Osteocyte (in vitro differentiated cells): ENCODE data around the gene EPS8L1. TPM values are rescaled to one million over a fixed set of nuclear protein-coding genes. Genes with fewer than 3 reads are reported as not detected.

Source experiments
- DNase-seq: peaks from one replicate; pipeline ENCODE4 v3.0.0; 2021; ENCODE audit warnings: mixed read lengths; ENCODE audit not compliant: unreplicated experiment; ENCODE audit errors: extremely low spot score
- H3K27ac Mint-ChIP-seq: one replicate; pipeline ENCODE4 v1.8.0; 2021; ENCODE audit warnings: mild to moderate bottlenecking, mixed read lengths; ENCODE audit not compliant: unreplicated experiment
- H3K27me3 Mint-ChIP-seq: one replicate; pipeline ENCODE4 v1.8.0; 2021; ENCODE audit warnings: mixed read lengths; ENCODE audit not compliant: unreplicated experiment
- H3K36me3 Mint-ChIP-seq: one replicate; pipeline ENCODE4 v1.8.0; 2021; ENCODE audit warnings: mixed read lengths; ENCODE audit not compliant: unreplicated experiment
- H3K4me1 Mint-ChIP-seq: one replicate; pipeline ENCODE4 v1.8.0; 2021; ENCODE audit warnings: mixed read lengths; ENCODE audit not compliant: unreplicated experiment
- H3K4me3 Mint-ChIP-seq: one replicate; pipeline ENCODE4 v1.8.0; 2021; ENCODE audit warnings: mild to moderate bottlenecking, moderate library complexity, mixed read lengths; ENCODE audit not compliant: unreplicated experiment
- H3K9me3 Mint-ChIP-seq: one replicate; pipeline ENCODE4 v1.8.0; 2021; ENCODE audit warnings: mixed read lengths; ENCODE audit not compliant: unreplicated experiment
- total RNA-seq: library from RNA; stranded (reverse); gene quantifications from 2 replicates; pipeline ENCODE4 v1.2.1, GENCODE V29; 2021
- TF ChIP-seq, protein P1 (sequence below): fragments of 200-600 bp; sonication (generic); IDR thresholded peaks from 2 replicates; pipeline ENCODE4 v1.5.0; 2021; ENCODE audit warnings: antibody characterized with exemption, mild to moderate bottlenecking, moderate library complexity

EPS8L1 gene
- total RNA-seq, 1 donor from 2014 or later, result 4.5 TPM

GRCh38 chr19:55080968-55081769, 5.5 kb downstream of the EPS8L1 start:
- peak overlapping the region; percentile 67 for H3K4me3 Mint-ChIP-seq
- H3K36me3 Mint-ChIP-seq, result no peaks in the 10 kb centered on the region
- no peaks in the 10 kb centered on the region for H3K9me3 Mint-ChIP-seq
- peak; percentile 87 for DNase-seq
- H3K4me1 Mint-ChIP-seq, result peaks cover 20% of the 10 kb centered on the region
- H3K27me3 Mint-ChIP-seq, result peaks cover 67% of the 10 kb centered on the region
- TF ChIP-seq, protein P1, sequence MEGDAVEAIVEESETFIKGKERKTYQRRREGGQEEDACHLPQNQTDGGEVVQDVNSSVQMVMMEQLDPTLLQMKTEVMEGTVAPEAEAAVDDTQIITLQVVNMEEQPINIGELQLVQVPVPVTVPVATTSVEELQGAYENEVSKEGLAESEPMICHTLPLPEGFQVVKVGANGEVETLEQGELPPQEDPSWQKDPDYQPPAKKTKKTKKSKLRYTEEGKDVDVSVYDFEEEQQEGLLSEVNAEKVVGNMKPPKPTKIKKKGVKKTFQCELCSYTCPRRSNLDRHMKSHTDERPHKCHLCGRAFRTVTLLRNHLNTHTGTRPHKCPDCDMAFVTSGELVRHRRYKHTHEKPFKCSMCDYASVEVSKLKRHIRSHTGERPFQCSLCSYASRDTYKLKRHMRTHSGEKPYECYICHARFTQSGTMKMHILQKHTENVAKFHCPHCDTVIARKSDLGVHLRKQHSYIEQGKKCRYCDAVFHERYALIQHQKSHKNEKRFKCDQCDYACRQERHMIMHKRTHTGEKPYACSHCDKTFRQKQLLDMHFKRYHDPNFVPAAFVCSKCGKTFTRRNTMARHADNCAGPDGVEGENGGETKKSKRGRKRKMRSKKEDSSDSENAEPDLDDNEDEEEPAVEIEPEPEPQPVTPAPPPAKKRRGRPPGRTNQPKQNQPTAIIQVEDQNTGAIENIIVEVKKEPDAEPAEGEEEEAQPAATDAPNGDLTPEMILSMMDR, result no peak
- H3K27ac Mint-ChIP-seq, result no peak overlapping the region

DNA sequence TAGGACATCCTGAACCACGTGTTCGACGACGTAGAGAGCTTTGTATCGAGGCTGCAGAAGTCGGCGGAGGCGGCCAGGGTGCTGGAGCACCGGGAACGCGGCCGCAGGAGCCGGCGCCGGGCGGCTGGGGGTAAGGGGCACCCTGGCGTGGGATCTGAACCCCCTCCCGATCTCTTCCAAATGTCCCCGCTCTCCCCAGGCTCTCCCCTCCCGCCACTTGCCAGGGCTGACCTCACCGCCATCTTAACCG, 6.0 kb downstream of the EPS8L1 start:
- no peaks in the 10 kb centered on the region for H3K36me3 Mint-ChIP-seq
- H3K27me3 Mint-ChIP-seq, result peaks cover 63% of the 10 kb centered on the region
- DNase-seq, result no peak
- H3K9me3 Mint-ChIP-seq, result no peaks in the 10 kb centered on the region
- H3K4me1 Mint-ChIP-seq, result peaks cover 20% of the 10 kb centered on the region
- peak overlapping the region; percentile 67 for H3K4me3 Mint-ChIP-seq
- H3K27ac Mint-ChIP-seq, result no peak overlapping the region
- TF ChIP-seq, protein P1, result no peak

- Mint-ChIP-seq H3K4me3 (peak overlapping the region; percentile 67), H3K36me3 (no peaks in the 10 kb centered on the region), H3K4me1 (peaks cover 25% of the 10 kb centered on the region), H3K27me3 (peaks cover 58% of the 10 kb centered on the region), H3K9me3 (no peaks in the 10 kb centered on the region), H3K27ac (no peak overlapping the region)
- TF ChIP-seq, protein P1, result no peak
- DNase-seq, result no peak
These were observed 6.6 kb downstream of the EPS8L1 start for GRCh38 chr19:55082020-55082851.

DNA sequence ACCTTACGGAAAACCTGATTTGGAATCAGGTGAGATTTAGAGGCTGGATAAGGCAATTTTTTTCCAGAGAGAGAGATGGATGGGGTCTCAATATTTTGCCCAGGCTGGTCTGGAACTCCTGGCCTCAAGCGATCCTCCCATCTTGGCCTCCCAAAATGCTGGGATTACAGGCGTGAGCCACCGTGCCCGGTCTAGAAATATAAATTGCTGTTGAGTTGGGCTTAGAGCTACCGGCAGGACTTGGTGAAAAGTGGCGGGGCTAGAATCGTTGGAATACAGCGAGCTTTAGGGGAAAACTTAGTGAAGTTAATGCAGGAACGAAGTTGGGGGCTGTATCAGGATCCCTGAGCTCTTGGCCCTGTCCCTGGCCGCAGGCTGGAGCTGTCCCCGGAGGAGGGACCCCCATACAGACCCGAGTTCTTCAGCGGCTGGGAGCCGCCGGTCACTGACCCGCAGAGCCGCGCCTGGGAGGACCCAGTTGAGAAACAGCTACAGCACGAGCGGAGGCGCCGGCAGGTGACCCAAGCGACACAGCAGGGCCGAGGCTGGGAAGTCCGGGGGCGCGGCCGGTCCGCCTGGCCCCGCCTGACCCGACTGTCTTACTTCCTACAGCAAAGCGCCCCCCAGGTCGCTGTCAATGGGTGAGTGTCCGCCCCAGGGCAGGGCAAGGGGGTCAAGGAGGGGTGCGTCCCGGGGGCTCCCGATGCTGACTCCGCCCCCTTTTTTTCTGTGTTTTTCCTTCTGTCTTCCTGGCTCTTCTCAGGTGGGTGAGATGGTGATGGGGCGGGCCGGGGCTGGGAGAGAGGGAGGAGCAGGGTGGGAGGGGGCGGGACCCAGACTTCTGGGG, 7.6 kb downstream of the EPS8L1 start:
- H3K9me3 Mint-ChIP-seq, result no peaks in the 10 kb centered on the region
- H3K36me3 Mint-ChIP-seq, result no peaks in the 10 kb centered on the region
- H3K4me3 Mint-ChIP-seq, result no peak overlapping the region
- no peak overlapping the region for H3K27ac Mint-ChIP-seq
- H3K27me3 Mint-ChIP-seq, result peaks cover 56% of the 10 kb centered on the region
- DNase-seq, result no peak
- peaks cover 34% of the 10 kb centered on the region for H3K4me1 Mint-ChIP-seq
- TF ChIP-seq, protein P1, result no peak
